Measurements from ENCODE around the gene ABCC4.

DNA sequence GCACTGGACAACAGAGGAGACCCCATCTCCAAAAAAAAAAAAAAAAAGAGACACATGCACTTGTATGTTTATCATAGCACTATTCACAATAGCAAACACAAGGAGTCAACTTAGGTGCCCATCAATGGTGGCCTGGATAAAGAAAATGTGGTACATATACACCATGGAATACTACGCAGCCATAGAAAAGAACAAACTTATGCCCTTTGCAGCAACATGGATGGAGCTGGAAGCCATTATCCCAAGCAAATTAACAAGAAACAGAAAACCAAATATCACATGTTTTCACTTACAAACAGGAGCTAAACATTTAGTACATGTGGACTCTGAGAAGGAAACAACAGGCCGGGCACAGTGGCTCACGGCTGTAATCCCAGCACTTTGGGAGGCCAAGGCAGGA lies 155.7 kb downstream of the ABCC4 start:
- no peak for TF ChIP-seq EZH2 (IDR thresholded peaks at IDR 0.05; ENCODE audit: low read length, missing control alignments)
- TF ChIP-seq, protein P1, sequence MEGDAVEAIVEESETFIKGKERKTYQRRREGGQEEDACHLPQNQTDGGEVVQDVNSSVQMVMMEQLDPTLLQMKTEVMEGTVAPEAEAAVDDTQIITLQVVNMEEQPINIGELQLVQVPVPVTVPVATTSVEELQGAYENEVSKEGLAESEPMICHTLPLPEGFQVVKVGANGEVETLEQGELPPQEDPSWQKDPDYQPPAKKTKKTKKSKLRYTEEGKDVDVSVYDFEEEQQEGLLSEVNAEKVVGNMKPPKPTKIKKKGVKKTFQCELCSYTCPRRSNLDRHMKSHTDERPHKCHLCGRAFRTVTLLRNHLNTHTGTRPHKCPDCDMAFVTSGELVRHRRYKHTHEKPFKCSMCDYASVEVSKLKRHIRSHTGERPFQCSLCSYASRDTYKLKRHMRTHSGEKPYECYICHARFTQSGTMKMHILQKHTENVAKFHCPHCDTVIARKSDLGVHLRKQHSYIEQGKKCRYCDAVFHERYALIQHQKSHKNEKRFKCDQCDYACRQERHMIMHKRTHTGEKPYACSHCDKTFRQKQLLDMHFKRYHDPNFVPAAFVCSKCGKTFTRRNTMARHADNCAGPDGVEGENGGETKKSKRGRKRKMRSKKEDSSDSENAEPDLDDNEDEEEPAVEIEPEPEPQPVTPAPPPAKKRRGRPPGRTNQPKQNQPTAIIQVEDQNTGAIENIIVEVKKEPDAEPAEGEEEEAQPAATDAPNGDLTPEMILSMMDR (conservative IDR thresholded peaks at IDR 0.05 in 1 of 2, IDR thresholded peaks at IDR 0.05 in 1 of 2; ENCODE audit: low read depth in 1 of 2, low read length in 2 of 2), result no peak
